Measurements from ENCODE around the gene COL5A1.

COL5A1 gene

GRCh38 chr9:134644725-134645606, 3.4 kb downstream of the COL5A1 start:
- DNase-seq (ENCODE audit: low spot score) = no peak
- in situ Hi-C loops (cut with MboI; ENCODE audit: low sequenced_read_pairs, unreplicated experiment) = no loop called here
- TF ChIP-seq CTCF (IDR thresholded peaks at IDR 0.05; ENCODE audit: borderline replicate concordance, control extremely low read depth, extremely low read depth, insufficient read depth, missing control alignments) = no peak

- DNase-seq (ENCODE audit: low spot score) = no peak
- no peak for TF ChIP-seq CTCF (IDR thresholded peaks at IDR 0.05; ENCODE audit: borderline replicate concordance, control extremely low read depth, extremely low read depth, insufficient read depth, missing control alignments)
- in situ Hi-C loops (cut with MboI; ENCODE audit: low sequenced_read_pairs, unreplicated experiment) = no loop called here
Observed at GRCh38 chr9:134645607-134646365, 4.2 kb downstream of the COL5A1 start.

GRCh38 chr9:134647359-134648080, 5.9 kb downstream of the COL5A1 start:
- DNase-seq (ENCODE audit: low spot score) = no peak
- in situ Hi-C loops (cut with MboI; ENCODE audit: low sequenced_read_pairs, unreplicated experiment) = no loop called here
- TF ChIP-seq CTCF (IDR thresholded peaks at IDR 0.05; ENCODE audit: borderline replicate concordance, control extremely low read depth, extremely low read depth, insufficient read depth, missing control alignments) = no peak

GRCh38 chr9:134648701-134649530, 7.3 kb downstream of the COL5A1 start:
- in situ Hi-C loops (cut with MboI; ENCODE audit: low sequenced_read_pairs, unreplicated experiment) = no loop called here
- DNase-seq (ENCODE audit: low spot score) = no peak
- no peak for TF ChIP-seq CTCF (IDR thresholded peaks at IDR 0.05; ENCODE audit: borderline replicate concordance, control extremely low read depth, extremely low read depth, insufficient read depth, missing control alignments)

- in situ Hi-C loops (cut with MboI; ENCODE audit: low sequenced_read_pairs, unreplicated experiment) = no loop called here
- DNase-seq (ENCODE audit: low spot score) = no peak
- TF ChIP-seq CTCF (IDR thresholded peaks at IDR 0.05; ENCODE audit: borderline replicate concordance, control extremely low read depth, extremely low read depth, insufficient read depth, missing control alignments) = no peak
Observed at GRCh38 chr9:134650431-134651190, 9.0 kb downstream of the COL5A1 start.

All from GM13976 (cell line).